GM08714 (cell line): Measurements from ENCODE around the gene AKT1.

Experiments used
- H3K4me3 ChIP-seq: fragments of 200-500 bp; sonication (Bioruptor generic); 2 replicates; pipeline ENCODE4 v1.5.1; 2014; ENCODE audit warnings: mild to moderate bottlenecking, low read length, inconsistent platforms
- ZNF274 ChIP-seq: IDR thresholded peaks from 2 replicates; pipeline ENCODE4 v1.6.1; 2012; ENCODE audit warnings: mild to moderate bottlenecking, low read depth, low read length

Gene AKT1

GRCh38 chr14:104747876-104748275, 47.7 kb downstream of the AKT1 start:
- no peak overlapping the region for H3K4me3 ChIP-seq

GRCh38 chr14:104746934-104747481, 48.5 kb downstream of the AKT1 start:
- H3K4me3 ChIP-seq: no peak overlapping the region
- no peak for TF ChIP-seq ZNF274

More at GRCh38 chr14:104747876-104748275, 47.7 kb downstream of the AKT1 start:
- no peak for TF ChIP-seq ZNF274

GRCh38 chr14:104746071-104746545, 49.4 kb downstream of the AKT1 start:
- no peak for TF ChIP-seq ZNF274
- no peak overlapping the region for H3K4me3 ChIP-seq

GRCh38 chr14:104745431-104745830, 50.1 kb downstream of the AKT1 start:
- TF ChIP-seq ZNF274: no peak
- no peak overlapping the region for H3K4me3 ChIP-seq

GRCh38 chr14:104744484-104744883, 51.1 kb downstream of the AKT1 start:
- H3K4me3 ChIP-seq: no peak overlapping the region
- no peak for TF ChIP-seq ZNF274

- H3K4me3 ChIP-seq: no peak overlapping the region
- no peak for TF ChIP-seq ZNF274
Observed at GRCh38 chr14:104743461-104744380, 51.8 kb downstream of the AKT1 start.

GRCh38 chr14:104742586-104743455, 52.7 kb downstream of the AKT1 start:
- no peak for TF ChIP-seq ZNF274
- H3K4me3 ChIP-seq: no peak overlapping the region

- no peak overlapping the region for H3K4me3 ChIP-seq
- TF ChIP-seq ZNF274: no peak
Observed at GRCh38 chr14:104741803-104742251, 53.7 kb downstream of the AKT1 start.

- TF ChIP-seq ZNF274: no peak
- no peak overlapping the region for H3K4me3 ChIP-seq
Observed at GRCh38 chr14:104741108-104741802, 54.3 kb downstream of the AKT1 start.

GRCh38 chr14:104739546-104740516, 55.7 kb downstream of the AKT1 start:
- H3K4me3 ChIP-seq: no peak overlapping the region
- TF ChIP-seq ZNF274: no peak

GRCh38 chr14:104739026-104739425, 56.5 kb downstream of the AKT1 start:
- no peak overlapping the region for H3K4me3 ChIP-seq
- TF ChIP-seq ZNF274: no peak

GRCh38 chr14:104738375-104739019, 57.1 kb downstream of the AKT1 start:
- H3K4me3 ChIP-seq: no peak overlapping the region
- TF ChIP-seq ZNF274: no peak
